Esophagus muscularis mucosa (tissue), 4 donors: Measurements from ENCODE around the gene DFFB. TPM values are rescaled to one million over a fixed set of nuclear protein-coding genes. Genes with fewer than 3 reads are reported as not detected.

Experiments used
- DNase-seq: peaks from one replicate; pipeline ENCODE4 v3.0.0-alpha.2; 2017; ENCODE audit errors: extremely low spot score
- H3K27ac ChIP-seq, 4 donors: fragments of 200-600 bp; sonication (generic); replicated peaks in 1 of 4; 1 replicate in 3 of 4; 2 replicates in 1 of 4; pipeline ENCODE4 v1.5.1; 2016 to 2019; ENCODE audit warnings: mild to moderate bottlenecking in 1 of 4
- H3K27me3 ChIP-seq, 4 donors: fragments of 200-600 bp; sonication (generic); one replicate each; pipeline versions ENCODE4 v1.5.1 to v1.6.0; 2016 to 2019
- H3K36me3 ChIP-seq, 4 donors: fragments of 200-600 bp; sonication (generic); one replicate each; pipeline ENCODE4 v1.5.1; 2016 to 2019
- H3K4me1 ChIP-seq, 4 donors: fragments of 200-600 bp; sonication (generic); one replicate each; pipeline ENCODE4 v1.5.1; 2016 to 2019
- H3K4me3 ChIP-seq, 4 donors: fragments of 200-600 bp; sonication (generic); 1 replicate in 2 of 4; 2 replicates in 2 of 4; pipeline ENCODE4 v1.5.1; 2016 to 2019; ENCODE audit warnings: mild to moderate bottlenecking in 4 of 4, moderate library complexity in 1 of 4
- H3K9me3 ChIP-seq, 4 donors: fragments of 200-600 bp; sonication (generic); 1 replicate in 3 of 4; 2 replicates in 1 of 4; pipeline ENCODE4 v1.5.1; 2016 to 2019
- EP300 ChIP-seq: sonication (generic); formaldehyde crosslinking; IDR thresholded peaks from one replicate; pipeline ENCODE4 v1.6.1; 2017; ENCODE audit warnings: antibody characterized with exemption
- POLR2A ChIP-seq: fragments of 450-650 bp; IDR thresholded peaks from one replicate; pipeline ENCODE4 v1.6.1; 2017; ENCODE audit warnings: antibody characterized with exemption, moderate library complexity, mild to moderate bottlenecking, low read depth
- POLR2AphosphoS5 ChIP-seq, 2 donors: sonication (generic); formaldehyde crosslinking; IDR thresholded peaks; one replicate each; pipeline ENCODE4 v1.6.1; 2017; ENCODE audit warnings: antibody characterized with exemption in 2 of 2
- WGBS: methylation state at CpG from one replicate; pipeline ENCODE4 v1.1.5; 2018; 5-methylcytosine and 5-hydroxymethylcytosine counted together
- intact Hi-C: fragments of 100-400 bp; cut with DNase I; formaldehyde crosslinking; loops from one replicate; pipeline ENCODE4 v1.15.1; 2023
- total RNA-seq, 4 donors: library from RNA; depleted of rRNA; stranded (reverse); fragments of >200 nt; gene quantifications; one replicate each; pipeline versions ENCODE4 v1.1.0 to v1.2.1, GENCODE V29; 2016
- TF ChIP-seq, protein P1 (sequence below), 3 experiments: fragments of 200-600 bp in 2 of 3; fragments of 450-650 bp in 1 of 3; sonication (generic) in 2 of 3; IDR thresholded peaks; one replicate each; pipeline ENCODE4 v1.5.1; 2017 to 2019; ENCODE audit warnings: antibody characterized with exemption in 3 of 3, mild to moderate bottlenecking in 2 of 3, moderate library complexity in 1 of 3

The DFFB gene
- total RNA-seq, 4 donors from 2014 or later = 5.0 to 13.4 (median 5.2) TPM

DNA sequence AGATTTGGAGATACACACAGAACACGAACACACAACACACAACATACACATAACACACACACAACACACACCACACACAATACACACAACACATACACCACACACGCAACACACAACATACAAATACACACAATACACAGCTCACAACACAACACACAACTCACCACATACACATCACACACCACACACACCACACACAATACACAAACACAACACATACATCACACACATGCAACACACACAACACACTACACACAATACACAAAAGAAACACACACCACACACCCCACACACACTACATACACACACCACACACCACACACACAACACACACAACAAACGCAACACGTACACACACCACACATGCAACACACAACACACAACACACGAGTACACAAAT lies 71.8 kb downstream of the DFFB start:
- H3K36me3 ChIP-seq = no peaks in the 10 kb centered on the region
- intact Hi-C loops = loop anchor here (10.0 kb wide), 1 partner anchor 1956 kb away; no protein-coding TSS in a partner anchor
- H3K4me3 ChIP-seq = no peak overlapping the region
- H3K27ac ChIP-seq = no peak overlapping the region
- H3K27me3 ChIP-seq = peaks cover 0 to 68% (median 0%) of the 10 kb centered on the region in 4 donors
- DNase-seq = no peak
- no peaks in the 10 kb centered on the region for H3K4me1 ChIP-seq
- H3K9me3 ChIP-seq = no peaks in the 10 kb centered on the region
- 66% methylated on average over 5 of the region's 5 CpGs for WGBS
- TF ChIP-seq EP300 (no peak), POLR2AphosphoS5 (IDR thresholded peaks at IDR 0.05) (no peak), POLR2A (no peak)
- TF ChIP-seq, protein P1, sequence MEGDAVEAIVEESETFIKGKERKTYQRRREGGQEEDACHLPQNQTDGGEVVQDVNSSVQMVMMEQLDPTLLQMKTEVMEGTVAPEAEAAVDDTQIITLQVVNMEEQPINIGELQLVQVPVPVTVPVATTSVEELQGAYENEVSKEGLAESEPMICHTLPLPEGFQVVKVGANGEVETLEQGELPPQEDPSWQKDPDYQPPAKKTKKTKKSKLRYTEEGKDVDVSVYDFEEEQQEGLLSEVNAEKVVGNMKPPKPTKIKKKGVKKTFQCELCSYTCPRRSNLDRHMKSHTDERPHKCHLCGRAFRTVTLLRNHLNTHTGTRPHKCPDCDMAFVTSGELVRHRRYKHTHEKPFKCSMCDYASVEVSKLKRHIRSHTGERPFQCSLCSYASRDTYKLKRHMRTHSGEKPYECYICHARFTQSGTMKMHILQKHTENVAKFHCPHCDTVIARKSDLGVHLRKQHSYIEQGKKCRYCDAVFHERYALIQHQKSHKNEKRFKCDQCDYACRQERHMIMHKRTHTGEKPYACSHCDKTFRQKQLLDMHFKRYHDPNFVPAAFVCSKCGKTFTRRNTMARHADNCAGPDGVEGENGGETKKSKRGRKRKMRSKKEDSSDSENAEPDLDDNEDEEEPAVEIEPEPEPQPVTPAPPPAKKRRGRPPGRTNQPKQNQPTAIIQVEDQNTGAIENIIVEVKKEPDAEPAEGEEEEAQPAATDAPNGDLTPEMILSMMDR (IDR thresholded peaks at IDR 0.05) = no peak

DNA sequence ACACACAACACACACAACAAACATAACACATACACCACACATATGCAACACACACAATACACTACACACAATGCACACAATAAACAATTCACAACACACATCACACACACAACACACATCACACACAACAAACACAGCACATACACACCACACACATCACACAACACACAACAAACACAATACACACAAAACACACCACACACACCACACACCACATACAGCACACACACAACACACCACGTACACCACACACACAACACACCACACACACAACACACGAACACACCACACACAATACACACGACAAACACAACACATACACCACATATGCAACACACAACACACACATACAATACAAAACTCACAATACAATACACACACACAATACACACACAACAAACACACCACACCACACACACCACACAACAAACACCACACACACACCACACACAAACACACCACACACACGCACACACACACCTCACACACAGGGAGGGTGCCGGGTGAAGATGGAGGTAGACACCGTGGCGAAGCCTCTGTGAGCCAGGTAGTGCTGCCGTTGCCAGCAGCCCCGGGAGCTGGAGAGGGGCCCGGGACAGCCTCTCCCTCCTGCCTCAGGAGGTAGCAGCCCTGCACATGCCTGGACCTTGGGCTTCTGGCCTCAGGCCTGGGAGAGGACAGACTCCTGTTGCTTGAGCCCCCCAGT lies 73.2 kb downstream of the DFFB start:
- Histone ChIP-seq H3K27ac (no peak overlapping the region), H3K27me3 (peaks cover 0 to 62% (median 0%) of the 10 kb centered on the region in 4 donors), H3K36me3 (no peaks in the 10 kb centered on the region), H3K4me3 (no peak overlapping the region), H3K9me3 (peaks cover 0 to 8% (median 0%) of the 10 kb centered on the region in 4 donors), H3K4me1 (no peaks in the 10 kb centered on the region)
- 60% methylated on average over 10 of the region's 10 CpGs for WGBS
- TF ChIP-seq, protein P1 (IDR thresholded peaks at IDR 0.05) = no peak
- TF ChIP-seq EP300 = no peak
- TF ChIP-seq POLR2AphosphoS5 (IDR thresholded peaks at IDR 0.05) = no peak
- no peak for TF ChIP-seq POLR2A
- no peak for DNase-seq
- intact Hi-C loops = no loop called here

DNA sequence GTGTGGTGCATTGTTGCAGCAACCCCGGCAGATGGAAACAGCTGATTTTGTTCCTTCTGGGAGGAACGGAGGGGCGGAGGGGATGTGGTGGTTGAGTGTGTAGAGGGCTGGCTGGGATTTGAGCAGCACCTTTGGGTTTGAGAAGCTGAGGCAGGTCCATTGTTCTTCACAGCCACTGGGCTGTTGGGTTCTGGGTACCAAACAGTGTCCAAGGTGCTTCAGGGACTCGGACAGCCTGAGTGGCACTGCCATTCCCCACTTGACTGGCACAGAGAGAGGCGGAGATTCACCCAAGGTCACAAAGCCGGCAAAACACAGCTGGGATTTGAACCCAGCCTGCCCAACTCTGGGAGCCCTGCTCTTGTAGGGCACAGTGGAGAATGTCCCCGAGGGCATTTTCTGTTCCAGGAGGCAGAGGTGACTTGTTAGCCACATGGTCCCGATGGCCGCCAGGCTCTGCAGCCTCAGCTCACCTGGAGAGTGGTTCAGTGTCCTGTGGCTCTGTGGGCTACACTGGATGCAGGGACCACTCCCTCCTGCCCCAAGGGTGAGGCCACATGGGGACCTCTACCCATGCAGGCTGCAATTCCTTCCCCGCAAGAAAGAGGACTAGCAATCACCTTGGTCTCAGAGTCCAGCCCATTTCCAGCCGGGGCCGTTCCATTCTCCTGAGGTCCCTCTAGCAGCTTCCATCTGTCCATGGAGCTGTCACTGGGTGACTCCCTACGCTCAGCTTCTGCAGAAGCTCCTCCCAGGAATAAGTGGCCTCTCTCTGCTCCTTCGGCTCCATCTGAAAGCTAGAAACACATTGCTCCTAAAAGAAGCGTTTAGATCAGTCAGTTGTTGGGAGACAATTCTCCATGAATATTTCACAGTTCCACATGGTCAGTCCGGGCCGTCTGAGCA lies 74.0 kb downstream of the DFFB start:
- intact Hi-C loops = no loop called here
- H3K4me1 ChIP-seq = no peaks in the 10 kb centered on the region
- no peak overlapping the region for H3K27ac ChIP-seq
- H3K9me3 ChIP-seq = peaks cover 0 to 12% (median 0%) of the 10 kb centered on the region in 4 donors
- WGBS = 61% methylated on average over 11 of the region's 17 CpGs
- no peak for DNase-seq
- H3K36me3 ChIP-seq = no peaks in the 10 kb centered on the region
- H3K27me3 ChIP-seq = peaks cover 0 to 59% (median 0%) of the 10 kb centered on the region in 4 donors
- H3K4me3 ChIP-seq = no peak overlapping the region
- no peak for TF ChIP-seq POLR2AphosphoS5 (IDR thresholded peaks at IDR 0.05)
- no peak for TF ChIP-seq EP300
- no peak for TF ChIP-seq POLR2A

DNA sequence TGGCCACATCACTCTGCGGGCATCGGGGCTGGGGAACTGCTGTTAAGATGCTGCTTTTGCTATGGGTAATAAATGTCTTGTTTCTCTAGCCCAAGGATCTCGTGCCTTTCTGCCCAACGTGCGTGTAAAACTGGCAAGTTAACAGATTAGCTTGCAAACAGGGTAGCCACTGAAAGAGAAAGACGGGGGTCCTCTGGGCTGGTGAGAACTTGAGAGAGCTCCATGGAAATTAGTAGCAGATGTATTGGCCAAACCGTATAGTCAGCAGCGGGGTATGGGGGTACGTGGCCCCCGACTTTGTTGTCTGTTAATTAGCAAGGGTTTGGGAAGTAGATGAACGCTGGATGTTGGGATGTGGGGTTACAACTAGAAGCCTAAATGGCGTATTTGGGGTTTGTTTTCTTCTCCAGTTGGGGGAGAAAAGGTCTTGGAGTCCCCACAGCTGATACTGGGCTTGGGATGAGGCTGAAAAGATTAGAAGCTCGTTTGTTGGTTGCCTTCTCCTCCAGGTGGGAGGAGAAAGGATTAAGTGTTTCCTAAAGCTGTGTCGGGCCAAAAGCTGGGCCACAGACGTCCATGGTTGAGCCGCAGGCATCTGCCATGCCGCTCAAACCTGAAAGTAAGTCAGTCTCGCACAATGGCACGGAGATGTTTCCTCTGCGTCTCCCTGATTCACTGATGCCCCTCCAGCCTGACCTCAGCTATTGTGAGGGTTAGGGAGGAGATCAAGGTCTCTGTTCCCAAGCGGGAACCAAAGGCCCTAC lies 75.1 kb downstream of the DFFB start:
- 72% methylated on average over 16 of the region's 21 CpGs for WGBS
- Histone ChIP-seq H3K4me1 (no peaks in the 10 kb centered on the region), H3K27ac (no peak overlapping the region), H3K4me3 (no peak overlapping the region), H3K27me3 (peaks cover 0 to 58% (median 0%) of the 10 kb centered on the region in 4 donors), H3K9me3 (peaks cover 0 to 23% (median 4%) of the 10 kb centered on the region in 4 donors), H3K36me3 (no peaks in the 10 kb centered on the region)
- DNase-seq = no peak
- intact Hi-C loops = no loop called here
- TF ChIP-seq POLR2A (no peak), EP300 (no peak), POLR2AphosphoS5 (IDR thresholded peaks at IDR 0.05) (no peak)
- TF ChIP-seq, protein P1 (IDR thresholded peaks at IDR 0.05) = no peak

Other genes with a start within 250 kb of the DFFB start
- 10 to 100 TPM in 3 of 4 donors, 1 to 10 TPM in 1; 9.3 to 18.1 (median 12.7) TPM for gene MEGF6, start 246.0 kb upstream of the DFFB start, total RNA-seq
- gene TPRG1L, start 232.5 kb upstream of the DFFB start, total RNA-seq = 10 to 100 TPM; 36.8 to 55.3 (median 50.3) TPM
- gene WRAP73, start 207.4 kb upstream of the DFFB start, total RNA-seq = 10 to 100 TPM; 12.9 to 25.9 (median 15.7) TPM
- not detected for gene TP73, start 205.0 kb upstream of the DFFB start, total RNA-seq
- gene CCDC27, start 105.0 kb upstream of the DFFB start, total RNA-seq = not detected
- gene SMIM1, start 84.7 kb upstream of the DFFB start, total RNA-seq = 10 to 100 TPM; 10.5 to 16.3 (median 13.3) TPM
- 10 to 100 TPM; 34.1 to 51.6 (median 44.1) TPM for gene LRRC47, start 61.0 kb upstream of the DFFB start, total RNA-seq
- 10 to 100 TPM; 42.7 to 84.2 (median 69.8) TPM for gene CEP104, start 265 bp upstream of the DFFB start, total RNA-seq
- gene C1orf174, start 42.8 kb downstream of the DFFB start, total RNA-seq = 10 to 100 TPM; 25.0 to 35.1 (median 27.6) TPM